MM.1S (cell line): ENCODE measurements around the gene PLXNA2.

Experiments used
- EZH2 ChIP-seq: fragments of 300-600 bp; sonication (generic); optimal IDR thresholded peaks from 2 replicates; pipeline ENCODE3; 2017; ENCODE audit warnings: low read depth, mild to moderate bottlenecking, antibody characterized with exemption, low read length, mixed read lengths
- TF ChIP-seq, protein P1 (sequence below): fragments of 300-600 bp; sonication (generic); IDR thresholded peaks from 2 replicates; pipeline ENCODE4 v1.5.1; 2016; ENCODE audit warnings: antibody characterized with exemption, low read length, mixed read lengths

DNA sequence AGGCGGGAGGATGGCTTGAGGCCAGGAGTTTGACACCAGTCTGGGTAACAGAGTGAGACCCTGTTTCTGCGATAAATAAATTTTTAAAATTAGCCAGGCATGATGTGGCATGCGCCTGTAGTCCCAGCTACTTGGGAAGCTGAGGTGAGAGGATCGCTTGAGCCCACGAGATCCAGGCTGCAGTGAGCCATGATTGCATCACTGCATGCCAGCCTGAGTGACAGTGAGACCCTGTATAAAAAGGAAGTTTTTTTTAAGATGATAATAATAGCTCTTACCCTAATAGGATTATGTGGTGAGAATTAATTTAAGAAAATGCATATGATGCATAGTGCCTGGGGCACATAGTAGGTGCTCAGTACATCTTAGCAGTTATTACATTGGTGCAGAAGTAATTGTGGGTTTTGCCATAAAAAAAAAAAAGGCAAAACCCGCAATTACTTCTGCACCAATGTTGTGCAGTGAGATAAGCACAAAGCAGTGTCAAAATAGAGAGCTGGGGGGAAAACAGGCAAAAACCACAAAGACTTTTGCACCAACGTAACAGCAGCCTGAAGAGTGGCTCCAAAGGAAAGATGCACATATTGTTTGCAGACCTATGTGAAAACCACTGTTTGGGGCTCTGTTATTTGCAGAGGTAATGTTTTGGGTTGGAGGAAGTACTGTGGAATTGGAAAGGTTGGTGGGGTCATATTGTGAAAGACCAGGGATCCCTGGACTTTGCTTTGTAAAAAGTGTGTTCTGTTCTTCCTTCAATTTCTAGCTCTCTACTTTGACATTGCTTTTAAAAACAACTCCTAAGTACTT is 72.4 kb downstream of the PLXNA2 start:
- TF ChIP-seq, protein P1, sequence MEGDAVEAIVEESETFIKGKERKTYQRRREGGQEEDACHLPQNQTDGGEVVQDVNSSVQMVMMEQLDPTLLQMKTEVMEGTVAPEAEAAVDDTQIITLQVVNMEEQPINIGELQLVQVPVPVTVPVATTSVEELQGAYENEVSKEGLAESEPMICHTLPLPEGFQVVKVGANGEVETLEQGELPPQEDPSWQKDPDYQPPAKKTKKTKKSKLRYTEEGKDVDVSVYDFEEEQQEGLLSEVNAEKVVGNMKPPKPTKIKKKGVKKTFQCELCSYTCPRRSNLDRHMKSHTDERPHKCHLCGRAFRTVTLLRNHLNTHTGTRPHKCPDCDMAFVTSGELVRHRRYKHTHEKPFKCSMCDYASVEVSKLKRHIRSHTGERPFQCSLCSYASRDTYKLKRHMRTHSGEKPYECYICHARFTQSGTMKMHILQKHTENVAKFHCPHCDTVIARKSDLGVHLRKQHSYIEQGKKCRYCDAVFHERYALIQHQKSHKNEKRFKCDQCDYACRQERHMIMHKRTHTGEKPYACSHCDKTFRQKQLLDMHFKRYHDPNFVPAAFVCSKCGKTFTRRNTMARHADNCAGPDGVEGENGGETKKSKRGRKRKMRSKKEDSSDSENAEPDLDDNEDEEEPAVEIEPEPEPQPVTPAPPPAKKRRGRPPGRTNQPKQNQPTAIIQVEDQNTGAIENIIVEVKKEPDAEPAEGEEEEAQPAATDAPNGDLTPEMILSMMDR = no peak
- TF ChIP-seq EZH2 = no peak
